GM21737 (cell line): Measurements from ENCODE around the gene RHCE.
A peak's percentile ranks its signal among the peaks of the same experiment; 100 is the strongest.
"Not testable (repeated sequence)": the region's sequence is repeated elsewhere in the genome, so short reads cannot be mapped to it uniquely, and the experiment has no call there.

Source experiments
- ATAC-seq: cut with Tn5 transposase; IDR thresholded peaks from one replicate; pipeline ENCODE4 v1.9.1; 2021; ENCODE audit warnings: mild to moderate bottlenecking, moderate library complexity; ENCODE audit not compliant: unreplicated experiment

The RHCE gene

DNA sequence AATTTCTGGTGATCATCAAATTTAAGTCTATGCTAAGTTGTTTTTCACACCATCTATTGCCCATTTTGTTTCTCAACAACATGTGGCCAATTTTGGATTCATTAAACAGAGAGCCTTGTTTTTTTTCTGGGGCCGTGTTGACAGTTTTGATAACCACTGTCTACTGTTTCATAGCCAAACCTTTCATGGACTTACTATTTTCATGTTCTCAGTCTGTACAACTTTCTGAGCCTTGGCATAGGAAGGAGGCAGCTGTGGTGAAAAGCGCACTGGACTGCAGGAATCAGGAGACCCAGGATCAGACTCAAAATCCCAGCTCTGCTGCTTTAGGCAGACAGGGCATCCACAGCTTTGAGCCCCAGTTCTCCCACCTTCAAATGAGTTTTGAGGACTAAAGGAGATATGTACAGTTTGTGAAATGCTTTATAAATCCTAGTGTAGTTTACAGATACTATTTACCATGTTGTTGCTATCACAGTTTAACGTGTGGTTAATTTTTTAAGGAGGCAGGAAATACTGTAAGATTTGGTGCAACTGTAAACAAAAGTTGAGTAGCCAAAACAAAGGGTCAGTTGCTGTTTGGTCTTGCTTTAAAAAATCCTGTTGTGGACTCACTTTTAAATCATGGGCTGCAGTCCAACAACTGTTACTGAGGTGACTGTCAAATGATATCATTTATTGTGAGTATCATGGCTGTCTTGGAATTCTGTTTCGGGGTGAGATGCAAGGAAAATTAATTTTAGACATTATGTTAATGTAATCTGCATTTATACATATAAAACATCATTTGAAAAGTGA is 13.0 kb upstream of the RHCE start:
- ATAC-seq: no peak

DNA sequence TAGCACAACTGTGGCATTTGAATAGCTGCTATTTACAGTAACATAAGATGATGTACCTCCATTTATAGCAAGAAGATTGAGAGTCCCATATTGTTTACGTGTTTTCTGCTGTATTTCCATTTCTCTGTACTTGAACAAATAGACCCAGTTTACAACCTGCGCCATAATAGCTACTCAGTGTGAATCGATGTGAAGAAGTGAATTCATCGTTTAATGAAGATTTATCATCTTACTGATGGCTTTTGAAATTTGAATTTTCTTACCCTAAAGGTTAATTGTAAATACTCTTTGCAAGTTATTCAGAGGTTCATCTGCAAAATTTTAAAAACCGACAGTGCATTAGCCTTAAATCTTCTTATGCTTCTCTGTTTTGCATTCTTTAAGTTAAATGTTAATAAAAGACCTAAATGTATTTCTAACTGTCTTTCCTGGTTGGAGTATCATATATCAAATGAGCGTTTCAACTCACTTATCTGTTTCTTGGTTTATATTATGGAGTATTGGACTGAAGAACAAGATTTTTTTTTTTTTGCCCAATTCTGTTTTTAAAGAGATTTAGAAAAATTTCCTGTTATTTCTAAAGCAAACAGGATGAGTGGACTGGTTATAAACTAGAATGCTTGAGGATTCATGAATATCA is 12.2 kb upstream of the RHCE start:
- no peak for ATAC-seq

DNA sequence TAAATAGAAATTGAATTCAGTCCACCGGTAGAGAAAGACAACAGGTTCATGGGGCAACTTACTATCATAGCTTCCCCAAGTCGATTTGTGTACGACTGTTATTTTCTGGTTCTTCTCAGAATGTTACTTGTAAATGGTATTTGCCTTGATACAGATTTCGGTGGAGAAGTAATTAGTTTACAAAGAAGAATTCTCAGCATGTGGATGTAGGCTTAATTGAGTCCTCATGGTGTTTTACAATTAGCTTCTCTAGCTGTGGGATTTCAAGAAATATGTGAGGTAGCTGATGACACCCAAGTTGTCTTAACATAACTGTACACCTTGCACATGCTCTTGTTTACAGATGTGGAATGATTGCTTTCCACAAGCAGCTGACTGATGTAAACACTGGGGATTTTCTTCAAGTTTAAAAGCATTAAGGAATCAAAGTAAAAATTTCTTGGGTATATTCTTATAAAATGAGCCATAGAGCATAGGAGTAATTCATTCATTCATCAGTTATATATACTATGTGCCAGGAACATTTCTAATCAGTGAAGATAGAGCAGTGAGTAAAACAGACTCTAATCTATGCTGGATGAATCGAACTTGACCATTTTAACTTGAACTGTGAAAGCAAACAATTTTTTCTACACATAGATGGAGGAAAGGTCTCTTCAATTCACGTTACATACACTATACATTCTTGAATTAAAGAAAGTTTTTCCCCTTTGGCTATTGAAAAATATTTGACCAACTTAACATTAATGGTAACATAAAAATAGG is 11.5 kb upstream of the RHCE start:
- ATAC-seq: no peak

DNA sequence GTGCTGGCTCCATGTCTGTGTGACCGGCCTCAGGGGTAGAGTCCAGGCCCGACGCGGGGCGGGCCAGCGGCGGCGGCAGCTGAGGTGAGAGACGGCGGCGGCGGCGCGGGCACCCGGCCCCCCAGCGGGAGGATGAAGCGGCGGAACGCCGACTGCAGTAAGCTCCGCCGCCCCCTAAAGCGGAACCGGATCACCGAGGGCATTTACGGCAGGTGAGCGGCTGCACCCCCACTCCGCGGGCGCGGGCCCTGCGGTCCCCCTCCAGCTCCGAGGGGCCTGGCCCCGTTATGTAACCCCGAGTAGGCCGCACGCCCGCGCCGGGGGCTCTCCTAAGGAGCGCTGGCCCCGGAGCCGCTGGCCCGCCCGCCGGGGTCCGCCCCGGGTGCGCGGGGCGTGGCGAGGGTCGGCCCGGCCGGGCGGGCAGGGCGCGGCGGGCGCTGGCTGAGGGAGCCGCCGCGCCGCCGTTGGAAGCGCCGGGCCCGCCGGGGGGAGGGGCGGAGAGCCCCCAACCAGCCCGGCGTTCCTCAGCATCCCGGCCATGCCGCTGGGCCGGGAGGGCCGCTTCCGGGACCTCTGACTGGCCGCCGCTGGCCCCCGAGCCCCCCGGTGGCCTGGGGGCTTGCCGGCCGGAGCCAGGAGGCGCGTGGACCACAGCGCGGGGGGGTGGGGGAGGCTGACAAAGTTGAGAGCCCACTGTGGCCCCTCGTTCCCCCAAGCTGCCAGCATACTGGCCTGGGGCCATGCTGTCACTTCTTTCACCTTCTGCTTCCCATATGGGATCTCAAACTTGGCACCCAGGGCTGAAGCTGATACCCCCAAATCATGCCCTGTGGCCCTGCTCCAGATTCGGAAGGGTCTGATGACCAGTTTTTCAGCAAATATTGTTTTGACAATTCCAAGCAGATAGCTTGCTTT is 10.6 kb upstream of the RHCE start:
- peak; percentile 24 for ATAC-seq

DNA sequence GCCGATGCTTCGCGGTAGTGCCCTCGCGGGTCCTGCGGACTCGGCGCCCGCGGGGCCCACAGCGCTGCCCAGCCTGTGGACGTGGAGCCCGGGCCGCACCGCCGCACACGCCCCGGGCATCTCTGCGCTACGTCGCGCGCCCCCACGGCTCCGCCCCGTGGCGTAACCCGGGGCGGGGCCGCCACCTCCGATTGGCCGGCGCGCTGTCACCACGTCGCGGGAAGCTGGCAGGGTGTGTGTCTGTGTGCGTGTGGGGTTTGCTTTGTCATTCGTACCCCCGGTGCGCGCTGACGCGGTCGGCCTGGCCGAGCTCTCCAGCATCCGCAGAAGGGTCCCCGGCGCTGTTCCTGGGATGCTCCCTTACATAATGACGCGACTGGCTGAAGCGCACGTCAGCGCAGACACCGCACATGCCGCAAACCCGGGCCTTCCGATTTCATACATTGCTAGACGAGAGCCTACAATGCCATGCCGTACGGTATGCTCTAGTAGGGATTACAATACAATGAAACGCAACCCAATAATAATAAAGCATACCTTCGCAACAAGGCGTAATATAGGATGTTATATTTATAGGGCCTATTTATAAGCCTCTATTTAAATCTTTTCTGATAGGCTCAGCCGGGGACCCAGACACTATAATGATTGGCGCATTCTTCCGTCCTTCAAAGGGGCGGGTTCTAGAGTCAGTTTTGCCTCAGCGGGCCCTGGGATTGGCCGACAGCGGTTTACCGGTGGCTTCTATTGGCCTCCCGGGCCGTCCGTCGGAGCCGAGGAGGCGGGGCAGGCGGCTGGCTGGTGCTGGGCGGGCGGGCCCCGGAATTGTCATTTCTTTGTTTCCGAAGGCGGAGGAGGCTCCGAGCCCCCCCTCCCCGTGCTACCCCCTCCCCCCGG is 9.7 kb upstream of the RHCE start, which contains the start of gene MACO1:
MACO1 (plus strand) TSS at position 825 of the 894 bp plus-strand sequence. CDS start 202 bp downstream, outside the sequence.
- peak; percentile 84 for ATAC-seq

DNA sequence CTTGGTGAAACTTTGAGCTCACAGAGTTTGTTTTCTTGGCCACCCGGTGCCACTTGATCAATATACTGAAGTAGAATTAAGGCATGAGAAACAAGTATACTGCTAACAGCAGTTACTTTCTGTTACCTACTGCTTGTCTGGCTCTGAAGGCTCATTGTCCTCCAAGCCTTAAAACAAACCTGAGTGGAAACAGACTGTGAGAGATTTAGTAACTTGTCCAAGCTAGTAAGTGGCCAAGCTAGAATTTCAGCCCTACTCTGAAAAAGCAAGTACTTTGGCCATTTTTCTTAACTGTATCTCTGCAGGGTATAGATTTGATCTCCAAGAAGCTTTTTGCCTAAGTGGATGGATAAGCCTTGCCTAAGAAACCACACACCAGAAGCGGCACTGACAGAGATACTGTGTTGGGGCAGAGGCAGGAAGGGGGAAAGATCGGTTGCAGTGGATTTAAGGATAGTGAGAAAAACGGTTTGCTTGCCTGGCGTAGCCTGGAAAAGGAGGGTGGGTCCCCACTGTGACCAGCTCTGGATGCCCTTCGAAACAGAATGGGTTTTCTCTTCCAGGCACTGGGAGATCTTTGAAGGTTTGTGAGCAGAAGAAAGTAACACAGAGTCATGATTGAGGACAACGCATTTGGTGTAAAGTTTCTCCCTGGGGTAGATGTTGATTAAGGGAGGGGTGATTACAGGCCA is 8.0 kb upstream of the RHCE start:
- ATAC-seq: no peak

DNA sequence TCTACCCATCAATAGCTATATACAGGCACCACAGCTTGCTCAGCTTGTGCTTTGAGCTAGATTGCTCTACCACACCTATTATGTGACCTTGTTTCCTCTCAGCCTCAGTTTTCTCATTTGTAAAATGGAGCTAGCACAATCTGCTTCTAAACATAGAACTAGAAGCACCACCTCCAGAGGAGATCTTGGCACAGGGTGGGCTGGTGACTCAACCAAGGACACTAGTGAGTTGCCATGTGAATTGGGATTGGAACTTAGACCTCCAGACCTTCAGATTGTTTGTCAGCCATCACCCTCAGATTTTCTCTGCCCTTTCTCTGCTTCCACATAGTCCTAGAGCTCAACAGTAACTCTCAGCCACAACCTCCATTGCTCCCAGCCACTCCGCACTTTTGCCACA is 7.1 kb upstream of the RHCE start:
- no peak for ATAC-seq

DNA sequence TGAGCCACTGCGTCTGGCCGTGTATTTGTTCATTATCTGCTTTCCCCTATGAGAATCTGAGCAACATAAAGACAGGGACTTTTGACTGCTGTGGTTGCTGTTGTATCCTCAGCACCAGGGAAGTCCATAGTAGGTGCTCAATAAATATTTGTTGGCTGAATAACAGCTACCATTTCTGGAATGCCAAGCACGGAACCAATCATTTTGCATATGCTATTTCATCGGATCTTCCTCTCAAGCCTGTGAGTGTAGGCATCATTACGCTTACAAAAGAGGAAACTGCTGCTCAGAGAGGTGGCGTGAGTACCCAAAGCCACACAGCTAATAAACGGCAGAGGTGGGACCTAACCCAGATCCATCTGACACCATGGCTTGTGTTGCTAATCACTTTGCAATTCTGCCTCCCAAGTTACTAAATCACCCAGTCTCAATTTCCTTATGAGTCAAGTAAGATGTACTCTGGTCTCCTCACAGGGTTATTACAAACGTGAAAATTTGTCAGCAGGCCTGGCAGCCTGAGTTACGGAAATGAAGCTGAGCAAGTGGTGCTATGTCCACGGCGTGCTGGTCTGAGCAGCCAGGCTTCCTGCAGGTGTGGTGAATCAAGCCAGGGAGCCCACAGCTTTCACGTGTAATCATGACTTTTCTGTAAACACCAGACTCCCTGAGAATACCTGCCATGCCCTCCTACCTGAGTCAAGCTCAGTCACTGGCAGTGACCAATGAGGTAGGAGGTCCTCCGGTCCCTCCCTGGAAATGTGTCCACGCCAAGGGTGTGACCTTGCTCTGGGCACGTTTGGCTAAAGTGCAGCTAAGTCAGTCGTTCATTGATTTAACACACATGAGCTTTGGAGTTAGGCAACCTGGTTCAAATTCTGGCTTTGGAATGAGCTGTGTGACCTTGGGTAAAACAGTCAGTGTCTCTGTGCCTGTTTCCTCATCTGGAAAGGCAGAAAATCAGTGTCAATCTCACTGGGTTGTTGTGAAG is 4.8 kb upstream of the RHCE start:
- no peak for ATAC-seq

DNA sequence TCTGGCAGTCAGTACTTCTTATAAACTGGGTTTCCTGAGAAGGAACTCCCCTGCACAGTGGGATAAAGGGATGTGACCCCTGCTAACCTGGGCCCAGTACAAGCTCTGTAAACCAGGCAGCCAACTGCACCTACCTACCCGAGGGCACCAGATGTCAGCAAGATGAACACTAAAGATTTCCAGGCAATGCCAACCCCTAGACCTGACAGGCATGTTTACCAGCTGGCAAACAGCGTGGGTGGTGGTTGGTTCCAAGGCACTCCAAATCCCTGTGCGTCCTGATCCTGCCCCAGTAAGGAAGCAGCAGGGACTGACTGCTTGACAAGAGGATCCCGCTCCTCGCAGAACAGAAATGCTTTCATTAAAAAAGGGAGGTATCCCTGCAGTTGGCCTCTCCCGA is 2.6 kb upstream of the RHCE start:
- not testable (repeated sequence) for ATAC-seq

DNA sequence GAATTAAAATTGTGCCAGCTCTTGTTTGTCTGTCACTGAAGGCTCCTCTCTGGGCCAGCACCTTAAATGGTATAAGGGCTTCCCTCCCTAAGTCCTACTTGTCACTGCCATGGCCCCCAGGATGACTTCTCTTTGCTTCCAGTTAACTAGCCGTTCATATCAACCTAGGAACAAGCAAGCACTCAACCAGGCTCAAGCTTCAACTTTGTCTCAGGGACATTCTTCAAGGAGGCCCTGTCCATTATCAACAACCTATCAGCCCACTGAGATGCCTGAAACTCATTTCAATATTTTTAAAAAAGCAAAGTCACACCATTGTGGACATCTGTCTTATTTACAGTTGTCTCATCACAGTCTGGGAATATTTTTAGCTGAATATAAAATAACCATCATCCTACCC is 1.3 kb downstream of the RHCE start:
- not testable (repeated sequence) for ATAC-seq

DNA sequence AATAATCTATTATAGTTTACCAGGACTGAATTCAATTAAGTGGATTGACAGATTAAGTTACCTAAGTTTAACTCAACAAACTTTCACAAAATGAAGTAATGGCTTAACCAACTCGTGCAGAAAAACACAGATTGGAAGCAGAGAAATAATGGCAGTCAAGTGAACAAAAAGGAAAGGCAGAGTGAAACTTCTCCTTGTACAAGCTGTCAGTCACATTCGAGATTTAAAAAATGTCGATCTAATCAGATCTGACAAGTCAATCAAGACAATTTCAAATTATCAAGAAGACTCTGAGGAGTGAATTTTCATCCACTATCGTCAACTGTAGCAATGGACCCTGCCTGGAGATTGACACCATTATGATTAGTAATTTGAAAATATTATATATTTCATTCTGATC is 3.3 kb downstream of the RHCE start:
- ATAC-seq: not testable (repeated sequence)

DNA sequence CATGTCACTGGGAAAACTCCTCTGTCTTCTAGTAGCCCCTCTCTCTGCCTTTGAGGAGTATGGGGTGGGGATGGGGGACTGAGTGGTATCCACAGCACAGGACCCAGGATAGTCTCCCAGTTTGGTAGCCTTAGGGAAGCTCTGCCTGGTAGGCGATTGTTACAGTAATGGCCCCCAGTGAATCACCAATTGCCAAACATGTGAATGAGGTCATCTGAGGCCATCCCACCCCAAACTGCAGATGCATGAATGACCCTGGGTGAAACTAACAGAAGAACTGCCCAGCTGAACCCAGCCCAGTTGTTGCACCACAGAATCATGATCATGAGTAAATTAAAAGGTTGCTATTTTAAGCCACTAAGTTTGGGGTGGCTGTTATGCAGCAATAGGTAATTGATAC is 6.0 kb downstream of the RHCE start:
- ATAC-seq: not testable (repeated sequence)

DNA sequence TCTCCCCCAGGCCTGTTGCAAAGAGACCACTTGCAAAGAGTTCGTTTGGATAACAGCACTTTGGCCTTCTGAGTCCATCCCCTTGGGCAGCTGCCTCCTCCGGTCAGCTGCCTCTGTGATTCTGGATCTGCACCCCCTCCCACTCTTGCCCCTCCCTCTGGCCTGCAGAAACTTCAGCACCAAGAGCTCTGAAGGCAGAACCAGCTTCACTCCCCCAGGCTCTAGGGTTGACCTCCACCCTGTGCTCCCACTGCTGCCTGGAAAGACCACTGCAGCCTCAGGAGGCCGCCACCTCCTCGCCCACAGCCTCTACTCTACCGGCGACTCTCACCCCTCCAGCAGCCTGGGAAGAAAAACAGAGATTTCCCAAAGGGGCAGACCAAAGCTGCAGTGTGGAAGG is 6.5 kb downstream of the RHCE start:
- ATAC-seq: not testable (repeated sequence)

DNA sequence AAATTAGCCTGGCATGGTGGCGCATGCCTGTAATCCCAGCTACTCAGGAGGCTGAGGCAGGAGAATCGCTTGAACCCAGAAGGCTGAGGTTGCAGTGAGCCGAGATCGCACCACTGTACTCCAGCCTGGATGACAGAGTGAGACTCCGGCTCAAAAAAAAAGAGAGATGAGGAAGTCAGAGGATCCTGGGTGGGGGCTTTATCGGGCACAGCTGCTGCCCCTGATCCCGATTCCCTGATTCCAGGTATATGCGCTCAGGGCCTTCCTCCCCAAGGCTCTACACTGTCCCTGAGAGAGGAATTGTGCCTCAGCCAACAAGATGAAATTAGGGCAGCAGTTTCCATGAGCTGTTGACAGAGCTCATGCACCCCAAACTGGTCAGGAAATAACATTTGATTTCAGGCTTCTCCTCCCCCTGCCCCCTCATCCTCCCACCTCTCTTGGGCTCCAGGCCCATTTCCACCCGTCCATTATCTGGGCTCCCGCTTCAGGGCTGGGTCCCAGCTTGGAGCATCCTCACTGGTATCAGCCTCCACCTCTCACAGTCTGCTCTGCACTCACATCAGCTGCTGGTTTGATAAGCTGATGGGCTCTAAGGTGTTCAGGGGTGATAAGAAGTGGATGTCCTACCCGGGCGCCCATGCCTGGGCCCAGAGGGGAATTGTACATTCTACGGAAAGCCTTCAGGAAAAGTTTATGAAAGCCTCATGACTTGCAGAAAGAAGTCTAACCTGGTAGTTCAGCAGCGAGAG is 7.6 kb downstream of the RHCE start:
- not testable (repeated sequence) for ATAC-seq

DNA sequence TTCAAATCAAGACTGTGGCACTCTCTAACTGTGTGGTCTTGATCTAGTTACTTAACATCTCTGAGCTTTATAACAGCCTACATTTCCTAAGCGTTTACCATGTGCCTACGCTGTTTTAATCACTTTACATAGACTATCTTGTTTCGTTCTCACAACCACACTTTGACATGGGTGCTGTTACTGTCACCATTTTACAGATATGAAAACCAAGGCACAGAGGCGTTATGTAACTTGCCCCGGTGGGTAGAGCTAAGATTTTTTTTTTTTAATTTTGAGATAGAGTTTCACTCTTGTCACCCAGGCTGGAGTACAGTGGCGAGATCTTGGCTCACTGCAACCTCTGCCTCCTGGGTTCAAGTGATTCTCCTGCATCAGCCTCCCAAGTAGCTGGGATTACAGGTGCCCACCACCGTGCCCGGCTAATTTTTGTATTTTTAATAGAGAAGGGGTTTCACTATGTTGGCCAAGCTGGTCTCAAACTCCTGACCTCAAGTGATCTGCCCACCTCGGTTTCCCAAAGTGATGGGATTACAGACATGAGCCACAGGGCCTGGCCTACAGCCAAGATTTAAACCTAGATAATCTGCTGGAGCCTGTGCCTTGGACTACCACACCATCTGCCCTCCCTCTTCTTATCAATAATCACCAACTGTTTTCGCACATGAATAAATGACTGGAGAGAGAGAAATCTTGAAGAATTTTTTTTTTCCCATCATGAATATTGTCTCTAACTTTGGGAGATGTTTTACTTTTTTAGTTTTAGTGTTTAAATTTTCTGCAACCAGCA is 10.8 kb downstream of the RHCE start:
- not testable (repeated sequence) for ATAC-seq

DNA sequence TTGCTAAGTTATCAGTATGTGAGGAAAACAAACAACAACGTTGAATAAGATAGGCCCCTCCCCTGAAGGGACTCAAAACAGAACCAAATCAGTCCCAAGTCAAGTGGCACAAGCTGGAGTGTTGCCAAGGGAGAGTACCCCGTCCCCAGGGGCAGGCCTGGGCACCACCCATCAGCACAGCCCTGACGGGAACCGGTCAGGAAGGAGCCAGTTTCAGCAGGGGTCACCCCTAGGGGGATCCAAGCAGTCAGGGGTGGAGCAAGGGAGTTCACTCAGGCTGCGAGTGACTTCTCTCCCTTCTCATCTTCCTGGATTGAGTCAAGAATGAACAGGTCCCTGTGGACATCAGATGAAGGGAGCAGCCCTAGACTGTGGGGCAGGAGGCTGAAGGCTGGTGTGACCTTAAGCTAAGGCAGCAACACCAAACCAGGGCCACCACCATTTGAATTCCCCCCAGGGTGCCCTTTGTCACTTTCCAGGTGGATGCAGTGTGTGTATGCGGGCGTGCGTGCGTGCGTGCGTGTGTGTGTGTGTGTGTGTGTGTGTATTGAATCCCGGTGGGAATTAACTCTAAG is 14.8 kb downstream of the RHCE start:
- ATAC-seq: not testable (repeated sequence)
